Activated CD8-positive, alpha-beta memory T cell treated with anti-CD3 and anti-CD28 coated beads, Interleukin-2, amount 50 U/mL, for 4 hours (primary cell): Measurements from ENCODE around the gene SMIM45.

Experiments used
- DNase-seq: peaks from one replicate; pipeline ENCODE4 v3.0.0-alpha.2; 2020

The SMIM45 gene

DNA sequence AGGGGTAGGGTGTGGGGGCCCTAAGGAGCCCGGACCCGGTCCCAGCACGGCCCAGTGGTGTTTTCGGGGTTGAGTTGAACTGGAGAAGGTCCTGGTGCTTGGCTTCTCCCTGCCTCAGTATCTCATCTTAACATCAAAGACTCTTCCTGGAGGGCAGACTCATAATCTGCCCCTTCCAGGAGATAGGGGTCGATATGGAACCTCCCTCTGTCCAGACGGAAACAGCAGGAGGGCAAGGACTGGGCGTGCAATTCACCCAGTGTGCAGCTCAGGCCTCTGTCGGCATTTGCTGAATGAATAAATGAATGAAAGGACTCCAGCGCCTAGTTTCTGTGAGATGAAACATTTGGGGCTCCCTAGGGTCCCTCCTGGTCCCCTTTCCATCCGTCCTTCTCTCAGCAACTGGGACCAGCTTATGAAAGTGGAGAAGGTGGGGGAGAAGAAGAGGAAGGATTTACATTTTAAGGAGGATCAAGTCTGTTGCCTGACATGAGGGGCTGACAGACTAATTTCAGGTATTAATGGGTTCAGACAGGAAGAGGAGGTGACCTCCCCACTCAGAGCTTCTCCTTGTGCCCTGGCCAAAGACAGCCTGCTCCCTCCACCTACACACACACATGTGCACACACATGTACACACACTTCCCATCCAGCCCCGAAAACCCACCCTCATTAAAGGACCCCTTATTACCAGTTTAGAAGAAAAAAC is 36.0 kb upstream of the SMIM45 start:
- DNase-seq: no peak

DNA sequence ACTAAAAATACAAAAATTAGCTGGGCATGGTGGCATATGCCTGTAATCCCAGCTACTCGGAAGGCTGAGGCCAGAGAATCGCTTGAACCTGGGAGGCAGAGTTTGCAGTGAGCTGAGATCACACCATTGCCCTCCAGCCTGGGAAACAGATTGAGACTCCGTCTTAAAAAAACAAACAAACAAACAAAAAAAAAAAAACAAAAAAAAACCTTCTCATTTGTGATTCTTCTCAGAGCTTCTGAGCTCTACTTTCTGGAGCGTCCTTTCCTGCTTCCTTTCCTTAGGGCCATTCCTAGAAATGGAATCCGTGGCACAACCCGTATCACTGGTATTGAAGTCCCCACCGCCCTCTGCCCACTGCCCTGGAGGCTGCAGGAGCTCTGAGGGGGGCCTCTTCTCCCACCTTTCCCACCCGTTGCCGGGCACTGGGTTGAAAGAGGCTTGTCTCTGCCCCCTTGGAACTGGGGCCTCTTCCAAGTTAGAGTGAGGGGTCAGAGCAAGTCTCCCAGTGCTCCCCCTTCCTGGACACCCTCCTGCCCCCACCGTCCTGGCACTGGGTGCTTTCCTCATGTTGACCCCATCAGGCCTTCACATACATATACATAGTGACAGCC is 35.1 kb upstream of the SMIM45 start:
- no peak for DNase-seq

DNA sequence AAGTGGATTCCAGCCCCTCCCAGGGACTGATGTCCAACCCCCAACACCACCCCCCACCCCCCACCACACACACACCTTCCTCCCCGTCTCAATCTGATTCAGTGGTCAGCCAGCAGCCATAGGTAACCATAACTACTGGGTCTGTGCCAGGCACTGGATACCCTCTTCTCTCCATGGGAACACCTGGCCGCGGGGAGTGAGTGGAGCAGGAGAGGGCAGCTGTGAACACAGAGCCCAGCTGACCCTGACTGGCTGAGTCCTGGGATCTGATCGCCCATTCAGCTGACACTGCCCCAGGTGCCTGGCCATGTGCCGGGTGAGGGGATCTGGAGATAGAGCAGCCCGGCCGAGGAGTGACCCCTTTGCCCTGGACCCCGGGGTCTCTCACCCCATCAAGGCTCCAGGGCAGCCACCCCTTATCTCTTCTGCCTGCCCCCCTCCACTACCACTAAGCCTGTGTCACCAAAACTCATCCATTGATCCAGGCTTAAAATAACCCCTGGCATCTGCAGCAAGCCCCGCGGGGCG is 34.5 kb upstream of the SMIM45 start:
- no peak for DNase-seq

- no peak for DNase-seq
Measured at GRCh38 chr22:41917903-41918791, 33.8 kb upstream of the SMIM45 start.

DNA sequence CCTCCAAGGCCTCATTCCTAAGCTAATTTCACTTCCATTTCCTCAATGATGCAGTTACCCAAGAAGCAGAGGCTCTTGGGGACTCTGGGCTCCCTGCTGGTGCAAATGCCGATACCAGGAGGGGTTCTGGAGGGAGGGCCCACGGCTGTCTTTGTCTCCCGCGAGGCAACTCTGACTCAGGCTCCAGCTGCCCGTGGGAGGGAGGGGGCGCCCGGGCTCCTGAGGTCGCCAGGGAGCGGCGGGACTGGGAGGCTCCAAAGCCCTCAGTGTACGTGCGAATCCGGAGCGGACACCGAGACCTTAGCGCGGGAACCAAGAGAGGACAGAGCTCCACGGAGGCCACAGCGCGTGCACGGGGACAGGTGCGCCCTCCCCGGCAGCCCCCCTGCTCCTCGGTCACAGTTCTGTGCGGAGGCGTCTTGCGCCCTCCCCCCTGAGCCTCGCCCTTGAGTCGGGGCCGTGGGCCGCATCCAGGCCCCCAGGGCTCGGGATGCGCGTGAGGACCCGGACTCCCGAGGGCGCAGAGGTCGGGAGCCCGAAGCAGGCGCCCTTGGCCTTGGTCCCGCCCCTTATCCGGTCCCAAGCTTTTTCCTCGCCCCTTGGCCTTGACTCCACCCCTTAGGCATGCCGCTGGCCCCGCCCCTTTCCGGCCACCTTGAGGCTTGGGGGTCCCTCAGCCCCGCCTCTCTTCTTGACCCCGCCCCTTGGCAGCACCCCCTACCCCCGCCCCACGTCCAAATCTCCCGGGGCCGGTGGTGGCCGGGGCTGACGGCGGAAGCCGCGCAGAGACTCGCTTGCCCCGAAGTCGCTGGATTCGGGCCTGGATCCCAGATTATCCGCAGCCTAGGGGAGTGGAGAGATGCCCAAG is 32.4 kb upstream of the SMIM45 start:
- DNase-seq: peak; percentile 64

- DNase-seq: no peak
Measured at GRCh38 chr22:41920271-41920976, 31.5 kb upstream of the SMIM45 start.

- no peak for DNase-seq
Measured at GRCh38 chr22:41922328-41922727, 29.6 kb upstream of the SMIM45 start.

DNA sequence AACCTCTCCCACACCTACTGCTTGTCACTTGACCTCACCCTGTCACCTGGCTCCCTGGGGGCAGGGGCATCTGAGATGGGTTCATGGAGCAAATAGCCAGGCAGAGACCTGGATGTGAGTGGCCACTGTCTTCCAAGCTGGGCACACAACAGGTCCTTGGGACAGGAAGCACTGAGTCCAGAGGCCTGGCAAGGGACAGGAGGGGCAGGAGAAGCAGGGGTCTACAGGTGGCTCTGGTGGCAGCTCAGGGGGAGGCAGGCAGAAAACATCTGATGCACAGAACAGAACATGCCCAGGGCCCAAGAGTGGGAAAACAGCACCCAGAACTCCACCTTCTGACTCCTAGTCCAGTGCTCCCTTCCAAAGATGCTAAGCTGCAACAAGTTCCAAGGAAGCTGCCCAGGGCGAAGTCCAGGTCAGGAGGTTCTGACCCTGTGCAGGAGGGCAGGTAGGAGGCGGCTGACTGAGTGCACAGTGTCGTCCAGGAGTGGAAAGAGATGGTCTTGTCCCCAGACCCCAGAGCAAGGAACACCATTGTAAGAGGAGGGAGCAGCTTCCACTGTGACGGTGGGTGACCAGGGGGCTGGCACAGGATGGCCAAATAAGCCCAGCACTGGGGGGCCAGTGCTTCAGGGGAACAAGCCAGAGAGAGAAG is 28.9 kb upstream of the SMIM45 start:
- DNase-seq: no peak

DNA sequence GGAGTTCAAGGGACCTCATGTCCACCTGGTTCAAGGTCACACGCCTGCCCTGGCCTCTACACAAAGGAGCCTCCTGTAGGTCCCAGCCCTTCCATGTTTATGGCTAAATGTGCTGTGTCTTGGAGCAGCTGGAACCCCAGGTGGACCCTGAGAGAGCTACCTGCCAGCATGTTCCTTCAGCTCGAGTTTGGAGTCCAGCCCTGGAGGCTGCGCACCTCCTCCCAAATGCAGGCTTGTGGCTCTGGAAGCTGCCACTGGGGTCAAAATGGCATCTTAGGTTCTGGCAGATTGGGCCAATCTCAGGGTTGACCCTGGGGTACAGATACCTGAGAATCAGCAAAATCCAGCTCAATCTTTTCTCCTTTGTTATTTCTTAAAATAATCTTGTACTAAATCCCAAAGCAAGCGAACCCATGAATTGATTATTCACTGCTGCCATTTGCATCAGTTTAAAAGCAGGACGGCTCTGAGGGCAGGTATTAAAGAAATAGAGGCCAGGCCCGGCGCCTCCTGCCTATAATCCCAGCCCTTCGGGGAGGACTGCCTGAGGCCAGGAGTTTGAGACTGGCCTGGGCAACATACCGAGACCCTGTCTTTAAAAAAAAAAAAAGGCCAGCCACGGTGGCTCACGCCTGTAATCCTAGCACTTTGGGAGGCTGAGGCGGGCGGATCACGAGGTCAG is 28.2 kb upstream of the SMIM45 start:
- no peak for DNase-seq

DNA sequence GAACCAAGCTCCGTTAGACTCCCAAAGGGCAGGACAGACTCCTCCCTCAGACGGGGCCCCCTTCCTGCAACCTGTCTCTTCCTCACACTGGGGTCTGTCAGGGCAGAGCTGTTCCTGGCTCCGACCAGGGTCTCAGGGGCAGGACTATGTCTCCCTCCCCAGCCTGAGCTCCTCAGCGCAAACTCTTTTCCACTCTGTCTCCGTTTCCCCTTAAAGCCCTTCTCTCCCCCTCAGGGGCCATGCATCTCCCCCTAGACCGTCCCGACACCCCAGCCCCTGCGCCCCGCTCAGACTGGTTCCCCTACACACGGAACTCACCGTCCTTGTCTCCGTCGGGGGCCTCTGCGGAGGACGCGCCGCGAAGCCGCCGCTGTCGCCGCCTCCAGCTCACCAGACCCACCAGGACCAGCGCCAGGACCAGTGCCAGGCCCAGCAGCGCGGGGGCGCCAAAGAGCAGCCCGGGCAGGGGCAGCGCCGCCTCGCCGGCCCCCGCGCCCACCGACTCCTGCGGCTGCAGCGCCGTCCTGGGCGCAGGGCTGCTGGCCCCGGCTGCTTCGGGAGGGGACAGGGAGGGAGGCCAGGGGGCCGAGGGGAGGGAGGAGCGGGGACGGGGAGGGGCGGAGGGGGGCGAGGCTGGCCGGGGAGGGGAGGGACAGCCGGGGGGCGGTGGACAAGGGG is 26.0 kb upstream of the SMIM45 start:
- peak; percentile 83 for DNase-seq

- DNase-seq: no peak
Measured at GRCh38 chr22:41927813-41928212, 24.1 kb upstream of the SMIM45 start.

GRCh38 chr22:41928593-41929417 is 23.1 kb upstream of the SMIM45 start:
- DNase-seq: no peak

GRCh38 chr22:41929418-41929810 is 22.5 kb upstream of the SMIM45 start:
- no peak for DNase-seq

- DNase-seq: no peak
Measured at GRCh38 chr22:41931701-41932269, 20.2 kb upstream of the SMIM45 start.

GRCh38 chr22:41932353-41932752 is 19.6 kb upstream of the SMIM45 start:
- DNase-seq: no peak

DNA sequence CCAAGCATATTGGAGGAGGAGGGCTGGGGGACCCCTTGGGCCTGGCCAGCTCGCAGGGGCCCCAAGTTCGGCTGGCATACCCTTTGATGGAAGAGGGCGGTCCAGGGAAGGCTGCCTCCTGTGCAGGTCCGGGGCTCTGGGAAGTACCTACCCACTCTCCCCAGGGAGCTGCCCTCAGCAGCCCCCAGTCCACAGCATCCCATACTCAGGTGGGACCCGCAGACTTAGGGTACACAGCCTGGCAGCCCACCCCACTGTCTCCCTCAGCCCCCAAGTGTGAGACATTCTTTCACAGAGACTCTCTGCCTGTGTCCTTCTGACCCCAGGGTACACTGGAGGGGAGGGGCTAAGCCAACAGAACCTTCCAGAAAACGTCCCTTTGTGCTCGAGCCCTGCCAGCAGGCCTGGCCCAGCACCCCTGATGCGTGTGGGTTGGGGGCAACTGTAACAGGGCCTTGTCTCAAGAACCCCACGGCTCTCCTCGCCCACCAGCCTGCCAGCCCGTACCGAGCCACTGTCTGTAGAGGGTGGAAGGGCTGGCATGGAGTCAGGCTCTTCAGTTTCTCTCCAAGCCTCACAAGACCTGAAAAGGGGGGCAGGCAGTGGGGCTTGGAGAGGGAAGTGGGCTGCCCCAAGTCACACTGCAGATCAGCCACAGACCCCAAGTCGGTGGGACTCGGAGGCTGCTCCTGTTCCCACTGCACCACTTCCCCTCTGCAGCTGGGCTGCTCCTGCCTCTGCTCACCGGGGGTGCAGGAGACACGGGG is 18.4 kb upstream of the SMIM45 start:
- no peak for DNase-seq

DNA sequence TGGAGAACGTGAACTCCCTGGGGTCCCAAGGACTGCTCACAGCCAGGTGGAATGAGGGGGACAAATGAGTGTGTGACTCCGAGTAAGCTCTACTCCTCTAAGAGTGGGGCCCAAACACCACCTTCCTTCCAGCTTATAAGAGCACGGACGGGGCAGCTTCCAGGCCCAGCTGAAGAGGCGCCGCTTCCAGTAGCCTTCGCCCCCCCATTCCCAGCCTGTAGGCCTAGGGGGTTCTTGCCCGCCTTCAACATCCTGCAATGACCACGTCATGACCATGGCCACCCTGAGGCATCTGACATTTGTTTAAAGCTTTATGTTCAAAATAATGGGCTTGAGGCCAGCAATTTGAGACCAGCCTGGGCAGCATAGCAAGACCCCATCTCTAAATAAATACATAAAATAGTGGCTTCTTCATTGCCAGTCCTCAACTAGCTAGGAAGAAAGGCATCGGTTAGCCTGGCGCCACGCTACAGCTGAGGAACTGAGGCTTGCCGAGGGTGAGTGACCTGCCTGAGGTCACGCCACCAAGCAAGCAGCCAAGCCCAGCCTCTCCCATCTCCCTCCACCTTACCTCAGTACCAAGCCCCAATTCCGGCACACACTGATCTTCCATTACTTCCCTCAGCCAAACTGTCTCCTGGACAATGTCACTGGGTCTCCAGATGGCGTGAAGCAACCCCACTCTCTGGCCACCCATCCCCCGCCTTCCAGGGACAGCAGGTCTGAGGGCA is 17.5 kb upstream of the SMIM45 start:
- DNase-seq: no peak
